ENCODE measurements around the gene MRE11. TPM values are rescaled to one million over a fixed set of nuclear protein-coding genes. Genes with fewer than 3 reads are reported as not detected.

Gene MRE11
- 10 to 100 TPM; 41.4 to 41.6 TPM for total RNA-seq

DNA sequence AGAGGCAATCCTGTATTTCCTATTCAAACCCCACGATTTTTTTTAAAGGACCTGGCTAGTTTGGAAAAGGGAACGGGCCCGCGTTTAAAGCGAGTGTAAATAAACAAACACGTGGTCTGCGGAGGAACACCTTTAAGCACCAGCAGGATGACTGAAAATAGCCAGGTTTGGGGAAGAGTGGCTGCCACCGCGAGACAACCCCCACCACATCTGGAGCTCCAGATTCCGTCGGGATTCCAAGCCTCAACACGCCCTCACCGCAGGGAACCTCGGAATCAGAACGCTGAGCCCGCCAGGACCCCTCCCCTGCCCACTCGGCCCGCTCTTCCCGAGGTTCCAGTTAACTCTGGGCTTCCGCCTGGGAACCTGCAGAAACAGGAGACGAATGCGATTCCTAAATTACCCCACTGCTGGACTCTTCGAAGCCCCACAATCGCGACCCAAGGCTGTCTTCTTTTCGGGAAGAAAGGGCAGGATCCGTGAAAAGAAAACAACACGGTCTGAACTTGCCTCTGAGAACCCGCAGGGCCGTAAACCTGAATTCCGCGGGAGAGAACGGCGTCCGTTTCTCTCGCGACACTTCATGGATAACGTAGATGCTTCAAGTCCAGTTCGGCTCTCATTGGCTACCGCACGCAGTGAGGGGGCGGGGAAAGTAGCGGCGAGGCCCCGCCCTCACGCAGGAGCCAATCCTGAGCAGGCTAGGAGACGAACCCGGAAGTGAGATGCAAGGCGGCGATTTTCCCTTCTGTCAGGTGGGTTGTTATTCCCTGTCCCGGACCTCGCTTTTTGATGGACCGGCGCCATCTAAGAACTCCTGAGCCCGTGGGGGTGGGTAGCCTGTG lies at the start of gene MRE11, which contains the start of gene ANKRD49:
Gene MRE11 (minus strand): TSS at position 564 of the 845 bp plus-strand sequence. CDS start 1,043 bp downstream, outside the sequence.
Gene ANKRD49 (plus strand): TSS at position 704 of the 845 bp plus-strand sequence. CDS start 2,710 bp downstream, outside the sequence.
- peak within 1 kb of the TSS; percentile 91 for H3K4me3 Mint-ChIP-seq
- peaks cover 12% of the 10 kb centered on the region for H3K36me3 Mint-ChIP-seq
- H3K27me3 Mint-ChIP-seq: no peaks in the 10 kb centered on the region

DNA sequence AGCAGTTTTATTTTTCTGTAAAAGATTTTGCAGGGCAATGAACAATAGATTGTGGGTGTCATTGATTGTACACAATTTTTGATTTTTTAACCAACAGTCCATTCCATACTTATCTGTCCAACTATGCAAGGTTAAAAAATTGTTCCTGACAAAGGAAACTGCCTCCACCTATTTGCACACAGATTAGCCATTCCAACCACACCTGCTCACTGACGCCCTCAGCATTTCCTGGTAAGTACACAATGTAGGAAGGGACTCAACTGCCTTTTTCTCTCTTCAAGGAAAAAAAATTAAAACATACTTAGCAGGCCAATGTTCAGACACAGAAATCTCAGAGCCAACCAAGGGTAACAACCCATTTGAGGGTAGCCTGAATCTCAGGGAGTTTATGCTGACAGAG lies 45.8 kb upstream of the MRE11 start:
- Mint-ChIP-seq H3K4me1 (peaks cover 11% of the 10 kb centered on the region), H3K9me3 (no peaks in the 10 kb centered on the region), H3K27ac (no peak overlapping the region)

More for the DNA sequence above, at the start of gene MRE11, which contains the start of gene ANKRD49:
- peaks cover 17% of the 10 kb centered on the region for H3K4me1 Mint-ChIP-seq
- peak; percentile 97 for DNase-seq
- peak within 1 kb of the TSS; percentile 93 for H3K27ac Mint-ChIP-seq
- H3K9me3 Mint-ChIP-seq: no peaks in the 10 kb centered on the region

DNA sequence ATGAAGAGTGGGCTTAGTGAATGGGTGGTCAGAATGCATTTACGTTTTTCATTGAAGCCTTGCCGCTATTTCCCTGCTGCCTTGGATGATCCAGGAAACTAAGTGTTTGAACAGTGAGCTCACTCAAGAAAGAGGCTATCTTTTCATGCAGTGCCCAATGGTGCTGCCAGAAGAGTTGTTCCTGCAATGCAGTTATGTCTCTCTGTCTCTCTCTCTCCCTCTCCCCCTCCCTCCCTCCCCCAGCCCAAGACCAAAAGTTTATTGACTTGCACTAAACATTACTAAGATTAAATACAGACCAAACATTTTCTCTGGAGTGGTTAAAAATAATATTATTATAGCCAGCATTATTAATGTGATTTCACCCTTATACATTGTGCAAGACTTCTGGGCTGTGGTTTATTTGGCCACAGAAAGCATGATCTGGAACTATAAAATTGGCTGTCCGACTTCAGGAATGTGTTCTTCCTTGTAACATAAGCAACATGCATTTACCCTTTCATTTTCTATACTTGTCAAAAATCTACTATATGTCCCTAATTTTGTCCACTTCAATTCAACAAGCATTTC lies 43.5 kb upstream of the MRE11 start:
- Mint-ChIP-seq H3K4me1 (peaks cover 7% of the 10 kb centered on the region), H3K36me3 (no peaks in the 10 kb centered on the region), H3K27ac (no peak overlapping the region), H3K4me3 (no peak overlapping the region), H3K9me3 (no peaks in the 10 kb centered on the region), H3K27me3 (peaks cover 29% of the 10 kb centered on the region)
- DNase-seq: no peak

More for the DNA sequence above, 45.8 kb upstream of the MRE11 start:
- H3K4me3 Mint-ChIP-seq: no peak overlapping the region
- no peak for DNase-seq
- H3K27me3 Mint-ChIP-seq: peaks cover 14% of the 10 kb centered on the region
- H3K36me3 Mint-ChIP-seq: peaks cover 4% of the 10 kb centered on the region

DNA sequence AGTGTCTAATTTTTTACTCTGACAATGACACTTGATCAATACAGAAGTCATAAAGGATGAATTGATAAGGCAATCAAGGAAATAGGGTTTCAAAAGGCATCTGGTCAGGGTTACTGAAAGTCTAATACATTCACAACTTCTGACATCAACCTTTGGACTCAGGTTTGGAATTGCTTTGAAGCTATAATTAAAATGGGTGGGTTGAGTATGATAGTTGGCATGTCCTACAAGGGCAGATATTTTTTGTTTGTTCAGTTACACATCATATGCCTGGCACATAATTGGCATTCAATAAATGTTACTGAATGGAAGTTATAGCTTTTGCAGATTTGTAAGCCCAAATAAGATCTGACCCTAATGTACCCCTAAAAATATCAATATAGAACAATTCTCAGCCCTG lies 42.7 kb upstream of the MRE11 start:
- Mint-ChIP-seq H3K27me3 (peaks cover 34% of the 10 kb centered on the region), H3K4me3 (no peak overlapping the region), H3K27ac (no peak overlapping the region), H3K36me3 (no peaks in the 10 kb centered on the region), H3K9me3 (no peaks in the 10 kb centered on the region), H3K4me1 (peaks cover 7% of the 10 kb centered on the region)
- DNase-seq: no peak

DNA sequence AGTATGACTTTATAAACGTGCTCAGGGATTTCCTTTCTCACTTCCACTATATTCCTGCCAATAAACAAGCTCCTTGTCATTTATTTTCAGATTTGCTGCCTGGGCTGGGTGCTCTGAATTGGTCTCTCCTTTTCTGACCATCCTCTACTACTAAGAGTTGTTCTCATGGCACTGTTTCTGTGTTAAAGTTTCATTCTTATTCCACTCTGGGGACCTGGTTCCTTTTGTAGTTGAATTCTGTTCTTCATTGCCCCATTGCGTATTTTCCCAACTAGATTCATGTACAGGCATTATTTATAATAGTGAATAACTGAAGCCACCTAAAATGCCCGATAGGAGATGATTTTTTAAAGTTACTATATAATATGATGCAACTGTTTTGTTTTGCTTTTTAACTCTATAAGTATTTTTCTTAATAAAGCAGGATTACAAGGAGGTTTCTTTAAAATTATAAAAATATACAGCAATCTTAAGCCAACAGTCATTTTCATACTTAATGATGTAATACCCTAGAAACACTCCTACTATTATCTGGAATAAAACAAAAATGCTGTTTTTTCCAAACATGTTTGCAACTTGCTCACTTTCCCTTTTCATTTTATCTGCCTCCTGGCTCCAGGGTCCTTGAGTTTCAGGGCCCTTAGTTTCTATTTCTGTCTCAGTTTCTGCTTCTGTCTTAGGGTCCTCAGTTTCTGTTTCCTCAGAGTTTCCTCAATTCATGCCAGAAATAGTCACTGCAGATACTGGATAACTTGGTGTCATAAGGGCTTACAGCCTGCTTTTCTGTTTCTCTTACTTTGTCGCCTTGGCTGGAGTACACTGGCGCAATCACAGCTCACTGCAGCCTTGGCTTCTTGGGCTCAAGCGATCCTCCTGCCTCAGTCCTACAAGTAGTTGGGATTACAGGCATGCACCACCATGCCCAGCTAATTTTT lies 40.3 kb upstream of the MRE11 start:
- no peak overlapping the region for H3K4me3 Mint-ChIP-seq
- no peak for DNase-seq
- peaks cover 41% of the 10 kb centered on the region for H3K27me3 Mint-ChIP-seq
- no peak overlapping the region for H3K27ac Mint-ChIP-seq
- peaks cover 6% of the 10 kb centered on the region for H3K4me1 Mint-ChIP-seq
- no peaks in the 10 kb centered on the region for H3K9me3 Mint-ChIP-seq
- no peaks in the 10 kb centered on the region for H3K36me3 Mint-ChIP-seq

DNA sequence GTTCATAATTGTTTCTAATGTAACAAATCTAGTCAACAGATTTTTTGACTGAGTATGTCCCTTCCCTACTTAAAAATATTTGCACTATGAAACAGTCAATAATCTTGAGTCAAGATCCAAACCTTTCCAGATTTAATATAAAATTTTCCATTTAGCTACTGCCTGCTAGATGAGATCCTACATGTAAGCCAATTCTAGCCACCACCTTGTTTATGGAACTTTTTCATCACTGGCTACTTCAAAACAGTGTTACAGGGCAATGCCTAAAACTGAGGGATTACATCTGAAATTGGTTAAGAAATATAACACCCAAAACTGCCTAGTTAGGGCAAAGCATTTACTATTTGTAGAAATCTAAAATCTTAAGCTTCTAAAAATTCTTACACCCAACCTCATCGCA lies 39.6 kb upstream of the MRE11 start:
- H3K9me3 Mint-ChIP-seq: no peaks in the 10 kb centered on the region
- H3K27me3 Mint-ChIP-seq: peaks cover 45% of the 10 kb centered on the region

DNA sequence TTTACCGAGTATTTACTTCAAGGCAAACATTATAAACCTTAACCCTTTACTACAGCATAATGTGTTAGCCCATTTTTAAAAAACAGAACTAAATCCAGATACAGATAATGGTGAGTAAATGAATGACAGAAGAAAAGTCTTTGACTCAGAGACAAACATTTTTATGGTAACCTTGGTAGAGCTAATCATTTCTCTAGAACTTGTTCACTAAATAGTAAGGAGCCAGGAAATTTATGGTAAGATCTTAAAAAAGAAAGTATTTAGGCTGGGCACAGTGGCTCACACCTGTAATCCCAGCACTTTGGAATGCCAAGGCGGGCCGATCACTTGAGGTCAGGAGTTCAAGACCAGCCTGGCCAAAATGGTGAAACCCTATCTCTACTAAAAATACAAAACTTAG lies 38.6 kb upstream of the MRE11 start:
- no peak for DNase-seq
- no peak overlapping the region for H3K27ac Mint-ChIP-seq
- peaks cover 49% of the 10 kb centered on the region for H3K27me3 Mint-ChIP-seq
- H3K9me3 Mint-ChIP-seq: no peaks in the 10 kb centered on the region
- H3K4me3 Mint-ChIP-seq: no peak overlapping the region
- no peaks in the 10 kb centered on the region for H3K36me3 Mint-ChIP-seq
- H3K4me1 Mint-ChIP-seq: peaks cover 6% of the 10 kb centered on the region

More for the DNA sequence above, 39.6 kb upstream of the MRE11 start:
- Mint-ChIP-seq H3K4me3 (no peak overlapping the region), H3K4me1 (peaks cover 6% of the 10 kb centered on the region), H3K27ac (no peak overlapping the region), H3K36me3 (no peaks in the 10 kb centered on the region)
- DNase-seq: no peak

DNA sequence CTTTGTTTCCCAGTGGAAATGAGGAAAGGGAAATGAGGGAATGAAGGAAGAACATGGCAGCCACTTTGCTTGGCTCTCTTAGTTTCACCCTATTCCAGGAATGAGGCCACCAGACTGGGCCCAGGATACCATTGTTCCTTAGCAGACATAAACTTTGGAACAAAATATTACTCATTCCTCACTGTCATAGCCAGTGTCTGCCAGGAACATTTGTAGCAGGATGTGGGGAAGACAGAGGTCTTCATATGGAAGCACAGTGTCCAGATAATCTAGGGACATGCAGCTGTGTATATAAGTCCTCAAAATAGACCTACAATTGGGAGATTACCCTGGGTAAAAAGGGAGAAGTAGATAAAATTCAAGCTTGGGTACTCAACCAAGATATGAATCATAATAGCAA lies 34.9 kb upstream of the MRE11 start:
- Mint-ChIP-seq H3K4me3 (no peak overlapping the region), H3K9me3 (no peaks in the 10 kb centered on the region), H3K36me3 (no peaks in the 10 kb centered on the region), H3K4me1 (no peaks in the 10 kb centered on the region), H3K27me3 (peaks cover 47% of the 10 kb centered on the region), H3K27ac (no peak overlapping the region)
- no peak for DNase-seq

DNA sequence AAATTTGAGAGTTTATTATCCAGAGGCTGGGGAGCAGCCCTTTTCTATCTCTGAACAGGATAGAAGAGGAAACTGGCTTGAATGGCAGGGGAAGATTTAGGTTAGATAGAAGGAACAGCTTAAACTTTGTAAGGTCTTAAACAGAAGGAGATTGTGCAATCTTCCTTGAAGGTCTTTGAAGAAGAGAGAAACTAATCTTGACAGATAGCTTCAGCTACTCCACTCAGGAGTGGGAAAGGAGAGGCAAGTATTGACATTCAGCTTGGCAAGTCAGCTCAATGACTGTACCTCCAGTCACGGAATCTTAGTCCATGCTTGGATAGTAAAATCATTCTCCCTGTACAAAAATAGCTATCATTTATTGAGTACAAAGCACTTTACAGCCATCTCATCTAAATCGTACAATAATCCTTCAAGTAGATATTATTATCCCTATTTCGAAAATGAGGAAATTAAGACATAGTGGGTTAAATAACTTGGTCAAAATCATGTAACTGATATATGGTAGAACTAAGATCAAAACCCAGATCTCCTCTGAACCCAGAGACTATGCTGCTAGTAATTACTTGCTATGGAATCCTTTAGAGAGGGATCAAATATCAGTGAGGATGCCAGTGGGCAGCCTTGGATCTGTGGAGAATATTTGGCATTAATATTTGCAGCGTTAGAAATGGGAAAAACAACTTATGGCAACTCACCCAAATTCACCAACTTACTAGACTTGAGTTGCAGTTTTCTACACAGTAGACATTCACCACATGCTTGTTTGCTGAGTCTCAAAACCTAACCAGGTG lies 33.2 kb upstream of the MRE11 start:
- Mint-ChIP-seq H3K27me3 (peaks cover 40% of the 10 kb centered on the region), H3K4me3 (no peak overlapping the region), H3K27ac (no peak overlapping the region)

DNA sequence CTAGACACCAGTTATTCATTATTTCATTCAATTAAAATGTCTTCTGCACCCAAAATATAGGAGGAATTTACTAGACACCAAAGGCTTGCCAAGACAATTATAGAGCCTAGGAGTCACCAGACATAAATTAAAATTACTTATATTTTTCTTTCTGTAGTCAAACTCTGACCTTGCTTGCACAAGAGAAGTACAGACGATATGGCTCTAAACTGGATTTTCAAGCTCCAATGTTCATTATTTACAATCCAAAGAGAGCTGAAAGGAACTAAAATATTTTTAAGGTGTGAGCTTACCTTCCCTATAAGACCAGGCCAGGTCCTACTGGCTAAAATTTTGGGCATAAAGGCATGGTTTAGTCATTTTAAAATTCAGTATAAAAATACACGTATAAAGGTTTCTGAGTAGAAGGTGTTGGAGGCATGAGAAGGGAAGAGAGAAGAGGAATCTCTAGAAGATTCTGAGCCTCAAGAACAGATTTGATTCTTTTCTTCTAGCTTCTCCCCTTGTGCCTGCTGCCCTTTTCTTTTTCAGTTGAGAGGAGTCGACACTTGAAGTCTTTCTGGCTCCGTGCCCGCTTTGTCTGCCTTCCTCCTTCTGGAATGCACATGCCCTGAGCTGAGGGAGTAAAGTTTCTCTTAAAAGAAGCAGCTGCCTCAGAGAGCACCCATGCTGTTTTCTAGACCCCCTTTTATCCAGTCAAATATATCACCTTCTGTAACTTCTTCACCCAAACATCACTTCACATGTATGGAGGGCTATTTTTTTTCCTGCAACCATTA lies 32.1 kb upstream of the MRE11 start:
- no peak for DNase-seq
- H3K9me3 Mint-ChIP-seq: no peaks in the 10 kb centered on the region
- H3K27me3 Mint-ChIP-seq: peaks cover 31% of the 10 kb centered on the region
- no peaks in the 10 kb centered on the region for H3K36me3 Mint-ChIP-seq
- no peaks in the 10 kb centered on the region for H3K4me1 Mint-ChIP-seq
- no peak overlapping the region for H3K4me3 Mint-ChIP-seq
- H3K27ac Mint-ChIP-seq: no peak overlapping the region

More for the DNA sequence above, 33.2 kb upstream of the MRE11 start:
- Mint-ChIP-seq H3K36me3 (no peaks in the 10 kb centered on the region), H3K4me1 (no peaks in the 10 kb centered on the region), H3K9me3 (no peaks in the 10 kb centered on the region)
- DNase-seq: no peak

DNA sequence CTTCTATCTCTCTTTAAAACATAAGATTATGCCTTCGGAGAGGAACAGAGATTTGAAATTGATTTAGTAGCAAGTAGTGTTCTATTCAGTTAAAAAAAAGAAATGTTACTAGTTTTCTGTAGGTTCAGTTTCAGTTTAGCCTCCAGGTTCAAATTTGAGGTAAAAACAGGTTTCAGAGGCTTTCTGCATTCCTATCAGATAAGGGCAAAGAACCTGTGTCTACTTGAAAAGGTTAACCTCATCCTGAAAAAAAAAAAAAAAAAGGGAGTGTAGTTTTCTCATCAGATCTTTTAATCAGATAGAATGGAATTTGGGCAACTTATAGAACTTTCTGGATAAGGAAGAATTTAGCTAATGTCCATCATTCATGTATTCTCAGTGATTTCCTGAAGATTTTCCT lies 30.7 kb upstream of the MRE11 start:
- no peaks in the 10 kb centered on the region for H3K9me3 Mint-ChIP-seq

DNA sequence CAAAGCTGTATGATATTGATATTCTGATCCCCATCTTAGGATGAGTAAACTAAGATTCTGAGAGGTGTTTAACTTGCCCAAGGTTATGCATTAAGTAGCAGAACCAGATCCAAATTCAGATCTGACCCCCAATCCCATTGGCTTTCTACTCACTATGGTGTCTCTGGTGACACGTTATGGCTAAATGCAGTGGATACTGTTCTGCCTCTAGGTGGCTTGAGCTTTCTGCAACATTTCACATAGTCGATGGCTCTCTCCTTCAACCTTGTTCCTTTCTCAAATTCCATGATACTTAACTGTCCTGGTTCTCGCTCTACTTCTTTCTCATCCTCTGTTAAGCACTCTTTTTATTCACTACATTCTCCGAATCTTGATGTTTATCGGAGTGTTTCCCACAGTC lies 28.0 kb upstream of the MRE11 start:
- no peak for DNase-seq
- Mint-ChIP-seq H3K36me3 (no peaks in the 10 kb centered on the region), H3K9me3 (no peaks in the 10 kb centered on the region), H3K27ac (no peak overlapping the region), H3K27me3 (peaks cover 20% of the 10 kb centered on the region), H3K4me3 (no peak overlapping the region), H3K4me1 (no peaks in the 10 kb centered on the region)

More for the DNA sequence above, 30.7 kb upstream of the MRE11 start:
- no peak overlapping the region for H3K4me3 Mint-ChIP-seq
- H3K27ac Mint-ChIP-seq: no peak overlapping the region
- no peaks in the 10 kb centered on the region for H3K36me3 Mint-ChIP-seq
- no peaks in the 10 kb centered on the region for H3K4me1 Mint-ChIP-seq
- peaks cover 28% of the 10 kb centered on the region for H3K27me3 Mint-ChIP-seq
- DNase-seq: no peak

DNA sequence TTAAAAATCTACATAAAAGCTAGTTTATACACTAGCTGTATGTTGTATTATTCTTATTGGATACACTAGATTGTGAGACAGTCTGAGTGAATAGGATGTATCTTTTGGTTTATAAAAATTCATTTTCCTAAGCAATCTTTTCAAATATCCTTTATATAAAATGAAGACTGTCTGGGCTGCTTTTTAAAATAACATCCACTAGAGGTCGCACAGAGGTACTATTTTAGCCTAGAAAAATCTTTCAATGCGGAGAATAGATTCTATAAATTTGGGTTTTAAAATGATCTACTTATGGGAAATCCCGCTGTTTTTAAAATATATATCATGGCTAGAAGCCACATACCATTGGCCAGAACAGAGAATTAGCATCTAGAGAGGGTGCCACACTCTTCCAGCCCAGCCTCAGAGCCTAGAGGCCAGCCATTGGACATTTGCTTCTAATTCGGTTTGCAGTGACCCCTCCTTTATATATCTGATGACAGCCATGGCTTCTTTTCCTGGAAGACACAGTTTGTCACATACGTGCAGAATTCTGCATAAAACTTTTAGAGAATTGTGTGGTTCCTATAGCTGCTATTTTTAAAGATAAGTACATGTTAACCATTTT lies 25.9 kb upstream of the MRE11 start:
- Mint-ChIP-seq H3K4me3 (no peak overlapping the region), H3K27ac (no peak overlapping the region), H3K4me1 (no peaks in the 10 kb centered on the region), H3K9me3 (no peaks in the 10 kb centered on the region), H3K27me3 (peaks cover 22% of the 10 kb centered on the region), H3K36me3 (no peaks in the 10 kb centered on the region)
- DNase-seq: no peak

Data from activated naive CD8-positive, alpha-beta T cell treated with anti-CD3 and anti-CD28 coated beads for 36 hours (primary cell).